Neural cell (in vitro differentiated cells): ENCODE data around the gene SDC3. TPM values are rescaled to one million over a fixed set of nuclear protein-coding genes. Genes with fewer than 3 reads are reported as not detected.

ENCODE experiments used
- H2AFZ ChIP-seq: fragments of 200-600, 300-800 bp; sonication (generic), shearing (Covaris generic); 2 replicates; pipeline ENCODE4 v1.6.0; 2014; ENCODE audit warnings: low read depth, mild to moderate bottlenecking, antibody characterized with exemption, low read length, moderate library complexity
- H3F3A ChIP-seq: fragments of 200-600 bp; shearing (Covaris generic); 2 replicates; pipeline ENCODE4 v1.6.1; 2016; ENCODE audit warnings: mild to moderate bottlenecking, moderate library complexity, mixed read lengths, antibody characterized with exemption, low read length; ENCODE audit not compliant: insufficient read depth, poor library complexity, severe bottlenecking
- H3K27ac ChIP-seq: fragments of 200-600, 300-800 bp; sonication (generic), shearing (Covaris generic); 2 replicates; pipeline ENCODE4 v1.5.1; 2014; ENCODE audit warnings: mild to moderate bottlenecking, low read length, moderate library complexity
- H3K27me3 ChIP-seq: fragments of 300-800, 200-600 bp; sonication (generic), shearing (Covaris generic); 2 replicates; pipeline ENCODE4 v1.6.0; 2014; ENCODE audit warnings: mild to moderate bottlenecking, low read depth, low read length, moderate library complexity; ENCODE audit not compliant: insufficient read depth
- H3K36me3 ChIP-seq: fragments of 300-800, 200-600 bp; sonication (generic), shearing (Covaris generic); 2 replicates; pipeline ENCODE4 v1.5.1; 2014; ENCODE audit warnings: mild to moderate bottlenecking, antibody characterized with exemption, low read length, moderate library complexity; ENCODE audit not compliant: insufficient read depth
- H3K4me2 ChIP-seq: fragments of 300-800, 200-600 bp; sonication (generic), shearing (Covaris generic); 2 replicates; pipeline ENCODE4 v1.6.0; 2014; ENCODE audit warnings: mild to moderate bottlenecking, low read length
- H3K4me3 ChIP-seq: fragments of 300-800, 200-600 bp; sonication (generic), shearing (Covaris generic); 2 replicates; pipeline ENCODE4 v1.5.1; 2014; ENCODE audit warnings: mild to moderate bottlenecking, low read length, moderate library complexity
- H3K79me2 ChIP-seq: fragments of 200-600 bp; shearing (Covaris generic); replicated peaks from 2 replicates; pipeline ENCODE4 v1.6.0; 2014; ENCODE audit warnings: mild to moderate bottlenecking, low read length, moderate library complexity; ENCODE audit not compliant: insufficient read depth
- H3K9ac ChIP-seq: fragments of 300-800, 200-600 bp; sonication (generic), shearing (Covaris generic); 2 replicates; pipeline ENCODE4 v1.6.1; 2016; ENCODE audit warnings: mild to moderate bottlenecking, low read length, mixed read lengths
- H3K9me2 ChIP-seq: fragments of 200-600 bp; shearing (Covaris generic); 2 replicates; pipeline ENCODE4 v1.6.1; 2016; ENCODE audit warnings: mild to moderate bottlenecking, low read length, mixed read lengths; ENCODE audit not compliant: insufficient read depth
- H3K9me3 ChIP-seq: fragments of 200-600, 300-800 bp; sonication (generic), shearing (Covaris generic); 2 replicates; pipeline ENCODE4 v1.6.1; 2016; ENCODE audit warnings: mild to moderate bottlenecking, mixed run types, low read length, moderate library complexity, mixed read lengths
- H4K20me1 ChIP-seq: fragments of 200-600 bp; shearing (Covaris generic); 2 replicates; pipeline ENCODE4 v1.6.1; 2016; ENCODE audit warnings: mild to moderate bottlenecking, mixed run types; ENCODE audit not compliant: insufficient read depth
- CTCF ChIP-seq: fragments of 450-650 bp; IDR thresholded peaks from 2 replicates; pipeline ENCODE4 v1.5.1; 2014; ENCODE audit warnings: antibody characterized with exemption, mild to moderate bottlenecking, moderate library complexity; ENCODE audit not compliant: poor library complexity, severe bottlenecking
- EP300 ChIP-seq: fragments of 450-650 bp; conservative IDR thresholded peaks from 2 replicates; pipeline ENCODE4 v1.6.1; 2014; ENCODE audit warnings: antibody characterized with exemption, mild to moderate bottlenecking, moderate library complexity; ENCODE audit not compliant: poor library complexity, severe bottlenecking
- EZH2 ChIP-seq: fragments of 200-600, 300-800 bp; shearing (Covaris generic), sonication (generic); IDR thresholded peaks from 2 replicates; pipeline ENCODE4 v1.6.1; 2014; ENCODE audit warnings: antibody characterized with exemption, low read length, borderline replicate concordance, mild to moderate bottlenecking; ENCODE audit not compliant: insufficient read depth, poor library complexity, severe bottlenecking
- MXI1 ChIP-seq: fragments of 450-650 bp; conservative IDR thresholded peaks from 2 replicates; pipeline ENCODE4 v1.6.1; 2014; ENCODE audit warnings: antibody characterized with exemption, mild to moderate bottlenecking; ENCODE audit not compliant: poor library complexity, severe bottlenecking
- POLR2AphosphoS5 ChIP-seq: IDR thresholded peaks from 2 replicates; pipeline ENCODE4 v1.6.1; 2012
- REST ChIP-seq: IDR thresholded peaks from 2 replicates; pipeline ENCODE4 v1.6.1; 2012; ENCODE audit warnings: borderline replicate concordance
- SMC3 ChIP-seq: fragments of 450-650 bp; conservative IDR thresholded peaks from 2 replicates; pipeline ENCODE4 v1.6.1; 2014; ENCODE audit warnings: antibody characterized with exemption, mild to moderate bottlenecking, moderate library complexity; ENCODE audit not compliant: poor library complexity
- TAF1 ChIP-seq: IDR thresholded peaks from 2 replicates; pipeline ENCODE4 v1.6.1; 2012; ENCODE audit warnings: low read depth
- polyA plus RNA-seq: library from polyadenylated mRNA; depleted of rRNA; stranded (reverse); fragments of >200 nt; gene quantifications from 2 replicates; pipeline ENCODE4 v1.2.3, GENCODE V29; 2014

Gene SDC3
- polyA plus RNA-seq, 1 donor from 2014 or later: 55.2 TPM

DNA sequence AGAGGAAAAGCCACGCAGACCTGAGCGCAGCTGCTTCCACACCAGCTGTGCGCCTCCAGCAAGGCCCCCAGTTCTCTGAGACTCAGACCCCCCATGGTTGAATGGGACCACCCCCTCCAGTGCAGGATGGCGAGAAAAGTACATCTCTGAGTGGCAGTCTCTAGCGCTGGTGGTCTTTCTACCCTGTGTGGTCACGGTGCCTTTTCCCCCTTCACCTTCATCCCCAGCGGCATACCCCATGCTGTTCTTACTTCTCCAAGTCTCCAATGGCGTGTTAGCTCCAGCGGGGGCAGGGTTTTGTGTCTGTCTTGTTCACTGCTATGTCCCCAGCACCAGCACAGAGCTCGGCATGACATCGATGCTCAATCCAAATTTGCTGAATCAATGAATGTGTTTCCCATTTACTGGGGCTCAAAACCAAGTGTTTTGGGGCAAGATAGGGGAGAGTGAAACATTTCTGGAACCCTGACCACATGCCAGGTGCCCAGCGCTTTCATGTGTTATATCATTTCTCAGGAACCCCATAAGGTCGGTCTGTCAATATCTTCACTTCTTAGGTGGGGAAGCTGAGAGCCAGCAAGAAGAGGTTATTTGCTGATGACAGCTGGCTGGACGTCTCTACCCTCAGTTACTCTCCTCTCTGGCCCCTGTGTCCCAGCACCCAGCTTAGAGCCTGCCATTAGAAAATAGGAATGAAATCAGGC is 959 bp upstream of the SDC3 start:
- no peak for TF ChIP-seq REST
- no peak for TF ChIP-seq MXI1
- TF ChIP-seq EZH2: no peak
- peak; percentile 39 for TF ChIP-seq SMC3
- no peak for TF ChIP-seq TAF1
- no peak for TF ChIP-seq EP300
- TF ChIP-seq POLR2AphosphoS5: no peak
- no peak for TF ChIP-seq CTCF
- Histone ChIP-seq H3K9me3 (no peaks in the 10 kb centered on the region), H3K9ac (peak overlapping the region; percentile 78), H3K36me3 (no peaks in the 10 kb centered on the region), H3K79me2 (peaks cover 40% of the 10 kb centered on the region), H3K4me2 (peak overlapping the region; percentile 66), H3K27ac (peak overlapping the region; percentile 75), H3K27me3 (no peaks in the 10 kb centered on the region), H4K20me1 (peaks cover 4% of the 10 kb centered on the region), H3K4me3 (peak overlapping the region; percentile 72), H2AFZ (peak overlapping the region; percentile 33), H3F3A (no peaks in the 10 kb centered on the region), H3K9me2 (no peaks in the 10 kb centered on the region)

- no peak overlapping the region for H3K4me2 ChIP-seq
- TF ChIP-seq REST (no peak), EP300 (no peak), CTCF (no peak), POLR2AphosphoS5 (no peak), TAF1 (no peak), EZH2 (no peak)
- peak overlapping the region; percentile 98 for H3K4me3 ChIP-seq
- H3F3A ChIP-seq: no peaks in the 10 kb centered on the region
- no peak overlapping the region for H2AFZ ChIP-seq
- peak overlapping the region; percentile 74 for H3K27ac ChIP-seq
- H4K20me1 ChIP-seq: peaks cover 13% of the 10 kb centered on the region
- H3K36me3 ChIP-seq: no peaks in the 10 kb centered on the region
- H3K79me2 ChIP-seq: peaks cover 52% of the 10 kb centered on the region
- H3K27me3 ChIP-seq: no peaks in the 10 kb centered on the region
- peak overlapping the region; percentile 94 for H3K9ac ChIP-seq
- no peaks in the 10 kb centered on the region for H3K9me3 ChIP-seq
- H3K9me2 ChIP-seq: no peaks in the 10 kb centered on the region
Measured at GRCh38 chr1:30908316-30908695, 252 bp downstream of the SDC3 start.
